Measurements from ENCODE around the gene ERGIC1.

DNA sequence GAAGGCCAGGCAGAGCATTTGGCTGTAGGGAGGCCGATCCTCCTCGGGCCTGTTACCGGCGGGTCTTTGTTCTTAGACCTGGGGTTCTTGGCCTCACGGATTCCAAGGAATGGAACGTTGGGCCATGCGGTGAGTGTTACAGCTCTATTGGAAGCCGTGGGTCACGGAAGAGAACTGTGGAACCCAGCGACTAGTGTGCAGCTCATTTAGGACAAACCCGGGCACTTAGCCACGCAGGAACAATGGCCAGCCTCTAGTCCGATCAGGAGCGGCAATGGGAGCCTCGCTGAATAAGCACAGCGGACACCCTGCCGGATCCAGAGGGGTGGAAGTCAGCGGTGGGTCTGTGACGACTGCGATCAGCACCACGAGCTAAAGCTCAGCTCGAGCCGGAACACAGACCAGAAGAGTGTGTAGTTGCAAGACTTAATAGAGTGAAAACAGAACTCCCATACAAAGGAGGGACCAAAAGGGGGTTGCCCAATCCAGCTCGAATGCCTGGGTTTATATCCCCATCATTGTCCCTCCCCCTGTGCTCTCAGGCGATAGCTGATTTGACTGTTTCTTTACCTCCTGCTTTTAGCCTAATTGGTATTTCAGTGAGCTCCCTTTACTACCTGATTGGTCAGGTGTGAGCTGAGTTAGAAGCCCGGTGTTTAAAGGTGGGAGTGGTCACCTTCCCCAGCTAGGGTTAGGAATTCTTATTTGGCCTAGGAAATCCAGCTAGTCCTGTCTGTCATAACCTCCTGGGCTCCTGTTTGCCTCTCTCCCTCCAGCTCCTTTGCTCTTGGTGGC lies 71.5 kb downstream of the ERGIC1 start:
- TF ChIP-seq, protein P1, sequence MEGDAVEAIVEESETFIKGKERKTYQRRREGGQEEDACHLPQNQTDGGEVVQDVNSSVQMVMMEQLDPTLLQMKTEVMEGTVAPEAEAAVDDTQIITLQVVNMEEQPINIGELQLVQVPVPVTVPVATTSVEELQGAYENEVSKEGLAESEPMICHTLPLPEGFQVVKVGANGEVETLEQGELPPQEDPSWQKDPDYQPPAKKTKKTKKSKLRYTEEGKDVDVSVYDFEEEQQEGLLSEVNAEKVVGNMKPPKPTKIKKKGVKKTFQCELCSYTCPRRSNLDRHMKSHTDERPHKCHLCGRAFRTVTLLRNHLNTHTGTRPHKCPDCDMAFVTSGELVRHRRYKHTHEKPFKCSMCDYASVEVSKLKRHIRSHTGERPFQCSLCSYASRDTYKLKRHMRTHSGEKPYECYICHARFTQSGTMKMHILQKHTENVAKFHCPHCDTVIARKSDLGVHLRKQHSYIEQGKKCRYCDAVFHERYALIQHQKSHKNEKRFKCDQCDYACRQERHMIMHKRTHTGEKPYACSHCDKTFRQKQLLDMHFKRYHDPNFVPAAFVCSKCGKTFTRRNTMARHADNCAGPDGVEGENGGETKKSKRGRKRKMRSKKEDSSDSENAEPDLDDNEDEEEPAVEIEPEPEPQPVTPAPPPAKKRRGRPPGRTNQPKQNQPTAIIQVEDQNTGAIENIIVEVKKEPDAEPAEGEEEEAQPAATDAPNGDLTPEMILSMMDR (IDR thresholded peaks at IDR 0.05; ENCODE audit: insufficient read depth, low read length, poor library complexity, severe bottlenecking), result no peak
- TF ChIP-seq EZH2phosphoT487 (conservative IDR thresholded peaks at IDR 0.05; ENCODE audit: low read length), result no peak
